Fibroblast of villous mesenchyme (primary cell): ENCODE measurements around the gene MGAT5. TPM values are rescaled to one million over a fixed set of nuclear protein-coding genes. Genes with fewer than 3 reads are reported as not detected.

Experiments used
- DNase-seq: peaks from one replicate; pipeline ENCODE4 v3.0.0-alpha.2; 2010; ENCODE audit warnings: low read depth
- H3K4me3 ChIP-seq: 2 replicates; pipeline ENCODE4 v1.5.1; 2011; ENCODE audit warnings: low read depth, mild to moderate bottlenecking, low read length
- total RNA-seq: library from RNA; depleted of rRNA; stranded (reverse); fragments of >200 nt; gene quantifications from 2 replicates; pipeline ENCODE4 v1.2.3, GENCODE V29; 2012
- TF ChIP-seq, protein P1 (sequence below): IDR thresholded peaks from 2 replicates; pipeline ENCODE4 v1.5.1; 2012; ENCODE audit warnings: low read depth, mild to moderate bottlenecking, low read length; ENCODE audit not compliant: insufficient read depth

Gene MGAT5, protein sequence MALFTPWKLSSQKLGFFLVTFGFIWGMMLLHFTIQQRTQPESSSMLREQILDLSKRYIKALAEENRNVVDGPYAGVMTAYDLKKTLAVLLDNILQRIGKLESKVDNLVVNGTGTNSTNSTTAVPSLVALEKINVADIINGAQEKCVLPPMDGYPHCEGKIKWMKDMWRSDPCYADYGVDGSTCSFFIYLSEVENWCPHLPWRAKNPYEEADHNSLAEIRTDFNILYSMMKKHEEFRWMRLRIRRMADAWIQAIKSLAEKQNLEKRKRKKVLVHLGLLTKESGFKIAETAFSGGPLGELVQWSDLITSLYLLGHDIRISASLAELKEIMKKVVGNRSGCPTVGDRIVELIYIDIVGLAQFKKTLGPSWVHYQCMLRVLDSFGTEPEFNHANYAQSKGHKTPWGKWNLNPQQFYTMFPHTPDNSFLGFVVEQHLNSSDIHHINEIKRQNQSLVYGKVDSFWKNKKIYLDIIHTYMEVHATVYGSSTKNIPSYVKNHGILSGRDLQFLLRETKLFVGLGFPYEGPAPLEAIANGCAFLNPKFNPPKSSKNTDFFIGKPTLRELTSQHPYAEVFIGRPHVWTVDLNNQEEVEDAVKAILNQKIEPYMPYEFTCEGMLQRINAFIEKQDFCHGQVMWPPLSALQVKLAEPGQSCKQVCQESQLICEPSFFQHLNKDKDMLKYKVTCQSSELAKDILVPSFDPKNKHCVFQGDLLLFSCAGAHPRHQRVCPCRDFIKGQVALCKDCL
- total RNA-seq, result 64.7 and 109 TPM in 2 replicates

DNA sequence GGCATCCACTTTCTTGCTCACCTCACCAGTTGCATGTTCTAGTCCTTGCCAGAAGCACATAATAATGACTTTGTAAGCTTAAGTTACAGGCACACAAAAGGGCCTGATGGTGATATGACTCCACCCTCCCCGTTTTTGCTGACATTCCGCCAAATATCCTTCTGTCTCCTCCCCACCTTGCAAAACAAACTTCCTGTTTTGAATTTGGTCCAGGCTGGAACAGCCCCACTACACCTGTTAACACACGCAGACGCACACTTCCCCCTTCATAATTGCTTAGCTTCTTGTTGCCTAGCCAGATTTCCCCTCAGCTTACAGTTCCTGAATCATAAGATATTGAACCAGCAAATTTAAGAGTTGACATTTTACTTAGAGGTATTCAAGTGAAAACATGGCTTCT, at the start of gene MGAT5:
Gene MGAT5 (plus strand): TSS at position 269 of the 400 bp plus-strand sequence. CDS start 332 bp downstream, outside the sequence.
- H3K4me3 ChIP-seq, result no peak within 1 kb of the TSS
- TF ChIP-seq, protein P1, sequence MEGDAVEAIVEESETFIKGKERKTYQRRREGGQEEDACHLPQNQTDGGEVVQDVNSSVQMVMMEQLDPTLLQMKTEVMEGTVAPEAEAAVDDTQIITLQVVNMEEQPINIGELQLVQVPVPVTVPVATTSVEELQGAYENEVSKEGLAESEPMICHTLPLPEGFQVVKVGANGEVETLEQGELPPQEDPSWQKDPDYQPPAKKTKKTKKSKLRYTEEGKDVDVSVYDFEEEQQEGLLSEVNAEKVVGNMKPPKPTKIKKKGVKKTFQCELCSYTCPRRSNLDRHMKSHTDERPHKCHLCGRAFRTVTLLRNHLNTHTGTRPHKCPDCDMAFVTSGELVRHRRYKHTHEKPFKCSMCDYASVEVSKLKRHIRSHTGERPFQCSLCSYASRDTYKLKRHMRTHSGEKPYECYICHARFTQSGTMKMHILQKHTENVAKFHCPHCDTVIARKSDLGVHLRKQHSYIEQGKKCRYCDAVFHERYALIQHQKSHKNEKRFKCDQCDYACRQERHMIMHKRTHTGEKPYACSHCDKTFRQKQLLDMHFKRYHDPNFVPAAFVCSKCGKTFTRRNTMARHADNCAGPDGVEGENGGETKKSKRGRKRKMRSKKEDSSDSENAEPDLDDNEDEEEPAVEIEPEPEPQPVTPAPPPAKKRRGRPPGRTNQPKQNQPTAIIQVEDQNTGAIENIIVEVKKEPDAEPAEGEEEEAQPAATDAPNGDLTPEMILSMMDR, result no peak
- no peak for DNase-seq

DNA sequence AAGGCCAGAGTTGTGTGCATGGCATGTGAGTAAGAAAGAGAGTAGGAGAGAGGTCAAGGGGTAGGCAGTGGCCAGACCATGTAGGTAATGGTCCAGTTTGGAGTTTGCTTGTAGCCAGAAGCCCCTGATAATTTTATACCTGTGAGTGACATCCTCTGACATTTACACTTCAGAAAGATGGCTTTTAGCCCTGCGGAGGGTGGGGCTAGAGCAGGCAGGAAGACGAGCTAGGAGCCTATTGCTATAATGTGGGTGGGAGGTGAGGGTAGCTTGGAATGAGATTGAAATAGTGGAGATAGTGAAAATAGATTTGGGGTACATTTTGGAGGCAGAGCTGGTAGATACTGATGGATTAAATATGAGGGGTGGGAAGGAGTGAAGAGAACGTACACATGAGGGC, 48.8 kb upstream of the MGAT5 start:
- no peak for DNase-seq
- TF ChIP-seq, protein P1, result no peak
- no peak overlapping the region for H3K4me3 ChIP-seq

DNA sequence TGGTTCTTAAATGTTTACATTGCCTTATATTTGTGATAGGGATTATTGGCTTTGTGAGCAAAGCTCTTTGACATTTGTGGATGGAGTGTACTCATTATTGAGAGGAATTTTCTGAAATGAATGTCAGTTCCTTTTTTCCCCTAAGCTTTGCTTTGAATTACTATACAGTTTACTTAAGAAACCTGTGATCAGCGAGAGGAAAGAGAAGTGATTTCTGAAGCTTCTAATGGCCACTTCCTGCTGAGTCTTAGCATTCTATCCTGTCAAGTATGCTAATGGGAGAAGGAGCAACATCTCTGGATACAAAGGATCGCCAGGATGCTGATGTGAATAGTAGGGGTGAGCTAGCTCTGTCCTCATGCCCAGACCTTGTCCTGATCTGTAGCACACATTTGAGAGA, 47.8 kb upstream of the MGAT5 start:
- TF ChIP-seq, protein P1, result no peak
- no peak overlapping the region for H3K4me3 ChIP-seq
- no peak for DNase-seq

DNA sequence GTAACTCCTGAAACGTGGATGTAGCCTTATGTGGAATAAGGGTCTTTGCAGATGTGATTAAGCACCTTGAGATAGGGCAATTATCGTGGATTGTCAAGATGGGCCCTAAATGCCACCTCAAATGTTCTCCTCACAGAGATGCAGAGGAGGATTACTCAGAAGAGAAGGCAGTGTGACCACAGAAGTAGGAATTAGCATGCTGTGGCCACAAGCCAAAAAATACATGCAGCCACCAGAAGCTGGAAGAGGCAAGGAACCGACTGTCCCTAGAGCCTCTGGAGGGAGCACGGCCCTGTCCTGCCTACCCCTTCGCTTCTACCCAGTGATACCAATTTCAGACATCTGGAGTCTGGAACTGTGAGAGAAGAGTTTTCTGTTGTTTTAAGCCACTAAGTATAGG, 47.3 kb upstream of the MGAT5 start:
- TF ChIP-seq, protein P1, result no peak
- DNase-seq, result no peak

DNA sequence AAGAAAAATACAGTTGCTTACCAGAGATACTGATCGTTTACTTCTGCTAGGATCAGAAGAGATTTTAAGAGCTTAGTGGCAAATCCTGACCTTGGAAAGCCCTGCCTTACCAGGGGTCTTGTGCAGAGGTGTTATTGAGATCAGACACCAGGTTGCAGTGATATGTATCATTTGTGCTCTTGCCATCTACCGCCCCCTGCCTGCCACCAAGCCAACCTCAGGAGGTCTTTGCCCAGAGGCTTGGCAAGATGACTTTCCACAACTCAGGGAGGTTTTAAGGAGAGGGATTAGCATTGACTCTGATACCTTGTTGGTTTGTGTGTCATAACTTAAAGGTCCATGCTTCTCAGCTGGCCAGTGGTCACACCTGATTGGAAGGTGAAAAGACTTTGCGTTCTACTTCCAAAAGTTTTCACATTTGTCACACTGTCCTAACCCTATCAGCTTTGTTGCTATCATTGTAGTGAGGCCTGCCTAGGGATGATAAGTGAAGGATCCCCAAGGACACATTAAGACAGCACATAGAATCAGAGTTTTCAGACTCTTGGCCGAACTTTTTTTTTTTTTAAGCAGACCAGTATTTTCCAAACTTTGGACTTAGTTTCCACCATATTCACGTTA, 46.2 kb upstream of the MGAT5 start:
- peak; percentile 76 for DNase-seq
- TF ChIP-seq, protein P1, result peak; percentile 76
- no peak overlapping the region for H3K4me3 ChIP-seq

More for the DNA sequence above, 47.3 kb upstream of the MGAT5 start:
- no peak overlapping the region for H3K4me3 ChIP-seq

DNA sequence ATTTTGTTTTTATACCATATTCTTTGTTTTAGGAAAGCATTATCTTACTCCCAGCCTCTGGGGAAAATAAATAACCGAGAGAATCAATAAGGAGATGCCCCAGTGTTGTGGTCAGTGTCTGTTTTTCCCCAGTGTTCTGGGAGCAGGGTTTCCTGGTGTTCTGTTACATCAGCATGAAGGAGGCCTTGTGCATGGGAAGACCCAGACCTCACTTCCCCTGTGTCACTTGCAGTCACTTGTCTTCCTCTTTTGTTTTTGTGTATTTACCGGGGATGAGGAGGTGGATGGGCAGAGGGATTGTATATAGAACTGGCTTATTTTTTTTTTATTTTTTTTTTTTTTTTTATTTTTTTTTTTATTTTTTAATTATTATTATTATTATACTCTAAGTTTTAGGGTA, 45.0 kb upstream of the MGAT5 start:
- no peak for DNase-seq
- H3K4me3 ChIP-seq, result no peak overlapping the region
- TF ChIP-seq, protein P1, result no peak
